T47D (cell line): ENCODE measurements around the gene ERAP2.
A peak's percentile ranks its signal among the peaks of the same experiment; 100 is the strongest.

Experiments used
- DNase-seq, 2 experiments: peaks; one replicate each; pipeline versions ENCODE4 v3.0.0 to v3.0.0-alpha.2; 2011 to 2012; ENCODE audit warnings: low read depth in 1 of 2, low spot score in 1 of 2
- JUND ChIP-seq: IDR thresholded peaks from 2 replicates; pipeline ENCODE4 v1.6.1; 2012; ENCODE audit warnings: low read depth
- in situ Hi-C: cut with HindIII; loops from 2 replicates; pipeline ENCODE4 v1.10.0; 2016; ENCODE audit warnings: low sequenced_read_pairs, low pct_unique_long_range_greater_than_20kb

The ERAP2 gene

GRCh38 chr5:96945144-96945897 lies 69.0 kb downstream of the ERAP2 start:
- no peak for TF ChIP-seq JUND
- no peak for DNase-seq
- in situ Hi-C loops, result no loop called here

GRCh38 chr5:96946381-96946780 lies 70.1 kb downstream of the ERAP2 start:
- in situ Hi-C loops, result no loop called here
- DNase-seq, result no peak
- TF ChIP-seq JUND, result no peak

- peak in 1 of 2 experiments; percentile 39 for DNase-seq
- no peak for TF ChIP-seq JUND
- in situ Hi-C loops, result no loop called here
Measured at GRCh38 chr5:96952118-96952750, 75.9 kb downstream of the ERAP2 start.

GRCh38 chr5:96952974-96953730 lies 76.9 kb downstream of the ERAP2 start:
- no peak for TF ChIP-seq JUND
- DNase-seq, result peak in 1 of 2 experiments; percentile 55
- in situ Hi-C loops, result no loop called here

GRCh38 chr5:96957254-96958049 lies 81.2 kb downstream of the ERAP2 start:
- DNase-seq, result no peak
- TF ChIP-seq JUND, result no peak
- in situ Hi-C loops, result no loop called here

- peak; percentile 76; the same call in 1 of the 2 replicates for TF ChIP-seq JUND
- peak in 1 of 2 experiments; percentile 65 for DNase-seq
- in situ Hi-C loops, result no loop called here
Measured at GRCh38 chr5:96958977-96959376, 82.7 kb downstream of the ERAP2 start.

- no peak for DNase-seq
- TF ChIP-seq JUND, result no peak
- in situ Hi-C loops, result no loop called here
Measured at GRCh38 chr5:96961053-96961452, 84.8 kb downstream of the ERAP2 start.

- in situ Hi-C loops, result no loop called here
- no peak for TF ChIP-seq JUND
- no peak for DNase-seq
Measured at GRCh38 chr5:96962540-96962991, 86.3 kb downstream of the ERAP2 start.

- in situ Hi-C loops, result no loop called here
- TF ChIP-seq JUND, result no peak
- no peak for DNase-seq
Measured at GRCh38 chr5:96963267-96963666, 87.0 kb downstream of the ERAP2 start.

- TF ChIP-seq JUND, result no peak
- no peak for DNase-seq
- in situ Hi-C loops, result no loop called here
Measured at GRCh38 chr5:96966801-96967200, 90.5 kb downstream of the ERAP2 start.

- no peak for TF ChIP-seq JUND
- DNase-seq, result no peak
- in situ Hi-C loops, result no loop called here
Measured at GRCh38 chr5:96967400-96967799, 91.1 kb downstream of the ERAP2 start.

GRCh38 chr5:96968074-96968473 lies 91.8 kb downstream of the ERAP2 start:
- no peak for DNase-seq
- in situ Hi-C loops, result no loop called here
- TF ChIP-seq JUND, result peak; percentile 15; the same call in 1 of the 2 replicates

GRCh38 chr5:96968614-96969013 lies 92.3 kb downstream of the ERAP2 start:
- TF ChIP-seq JUND, result no peak
- in situ Hi-C loops, result no loop called here
- DNase-seq, result no peak
